Smooth muscle cell (in vitro differentiated cells): ENCODE results near the gene FLT3LG. TPM values are rescaled to one million over a fixed set of nuclear protein-coding genes. Genes with fewer than 3 reads are reported as not detected.

Source experiments
- DNase-seq: peaks from one replicate; lab custom pipeline; 2025; ENCODE audit not compliant: unreplicated experiment; lab: John Stamatoyannopoulos, UW
- H2AFZ ChIP-seq: fragments of 200-600 bp; sonication (generic); 2 replicates; pipeline ENCODE4 v1.6.0; 2016; ENCODE audit warnings: antibody characterized with exemption, low read depth, mild to moderate bottlenecking
- H3F3A ChIP-seq: fragments of 200-600 bp; sonication (generic); 2 replicates; pipeline ENCODE4 v1.6.0; 2017; ENCODE audit warnings: antibody characterized with exemption, low read depth
- H3K27ac ChIP-seq: fragments of 200-600 bp; sonication (generic); 2 replicates; pipeline ENCODE4 v1.5.1; 2016; ENCODE audit warnings: low read depth, mild to moderate bottlenecking
- H3K27me3 ChIP-seq: fragments of 200-600 bp; sonication (generic); 2 replicates; pipeline ENCODE4 v1.6.1; 2016; ENCODE audit warnings: low read depth, mild to moderate bottlenecking
- H3K36me3 ChIP-seq: fragments of 200-600 bp; sonication (generic); 2 replicates; pipeline ENCODE4 v1.5.1; 2016; ENCODE audit warnings: low read depth
- H3K4me1 ChIP-seq: fragments of 200-600 bp; sonication (generic); 2 replicates; pipeline ENCODE4 v1.5.1; 2016; ENCODE audit warnings: low read depth
- H3K4me2 ChIP-seq: fragments of 200-600 bp; sonication (generic); 2 replicates; pipeline ENCODE4 v1.6.0; 2016; ENCODE audit warnings: mild to moderate bottlenecking
- H3K4me3 ChIP-seq: fragments of 200-600 bp; sonication (generic); 2 replicates; pipeline ENCODE4 v1.5.1; 2016; ENCODE audit warnings: mild to moderate bottlenecking
- H3K79me2 ChIP-seq: fragments of 200-600 bp; sonication (generic); 2 replicates; pipeline ENCODE4 v1.6.0; 2016; ENCODE audit warnings: low read depth, mild to moderate bottlenecking
- H3K9ac ChIP-seq: fragments of 200-600 bp; sonication (generic); 2 replicates; pipeline ENCODE4 v1.6.0; 2016; ENCODE audit warnings: low read depth
- H3K9me3 ChIP-seq: fragments of 200-600 bp; sonication (generic); replicated peaks from 2 replicates; pipeline ENCODE4 v1.5.1; 2016; ENCODE audit warnings: low read depth
- H4K20me1 ChIP-seq: fragments of 200-600 bp; sonication (generic); 2 replicates; pipeline ENCODE4 v1.6.0; 2016; ENCODE audit warnings: low read depth
- WGBS: methylation state at CpG from one replicate; pipeline ENCODE4 v1.1.7; 2016; ENCODE audit warnings: low lambda C conversion rate; 5-methylcytosine and 5-hydroxymethylcytosine counted together
- polyA plus RNA-seq: library from polyadenylated mRNA; unstranded; fragments of >200 nt; fragmentation: Nextera tagmentation; extraction: Ambion mirVana; gene quantifications from 2 replicates; pipeline ENCODE4 v1.2.1, GENCODE V29; 2016
- total RNA-seq: library from RNA; depleted of rRNA; stranded (reverse); fragments of >200 nt; gene quantifications from 2 replicates; pipeline ENCODE4 v1.2.3, GENCODE V29; 2014
- TF ChIP-seq, protein P1 (sequence below): fragments of 200-600 bp; sonication (generic); IDR thresholded peaks from 2 replicates; pipeline ENCODE4 v1.5.1; 2017; ENCODE audit warnings: borderline replicate concordance, mild to moderate bottlenecking, antibody characterized with exemption; ENCODE audit not compliant: insufficient read depth, poor library complexity, severe bottlenecking

The FLT3LG gene
- total and polyA plus RNA-seq, 2 experiments from 2014 or later, result 0.45 to 2.0 TPM

DNA sequence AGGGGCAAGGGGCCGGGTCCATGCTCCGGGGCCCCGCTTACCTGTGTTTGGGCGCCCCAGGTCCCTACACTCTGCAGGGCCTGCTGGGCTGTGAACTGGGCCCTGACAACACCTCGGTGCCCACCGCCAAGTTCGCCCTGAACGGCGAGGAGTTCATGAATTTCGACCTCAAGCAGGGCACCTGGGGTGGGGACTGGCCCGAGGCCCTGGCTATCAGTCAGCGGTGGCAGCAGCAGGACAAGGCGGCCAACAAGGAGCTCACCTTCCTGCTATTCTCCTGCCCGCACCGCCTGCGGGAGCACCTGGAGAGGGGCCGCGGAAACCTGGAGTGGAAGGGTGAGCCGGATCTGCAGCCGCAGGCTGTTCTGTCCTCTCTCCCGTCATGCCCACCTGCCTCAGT is 40.1 kb downstream of the FLT3LG start:
- TF ChIP-seq, protein P1, sequence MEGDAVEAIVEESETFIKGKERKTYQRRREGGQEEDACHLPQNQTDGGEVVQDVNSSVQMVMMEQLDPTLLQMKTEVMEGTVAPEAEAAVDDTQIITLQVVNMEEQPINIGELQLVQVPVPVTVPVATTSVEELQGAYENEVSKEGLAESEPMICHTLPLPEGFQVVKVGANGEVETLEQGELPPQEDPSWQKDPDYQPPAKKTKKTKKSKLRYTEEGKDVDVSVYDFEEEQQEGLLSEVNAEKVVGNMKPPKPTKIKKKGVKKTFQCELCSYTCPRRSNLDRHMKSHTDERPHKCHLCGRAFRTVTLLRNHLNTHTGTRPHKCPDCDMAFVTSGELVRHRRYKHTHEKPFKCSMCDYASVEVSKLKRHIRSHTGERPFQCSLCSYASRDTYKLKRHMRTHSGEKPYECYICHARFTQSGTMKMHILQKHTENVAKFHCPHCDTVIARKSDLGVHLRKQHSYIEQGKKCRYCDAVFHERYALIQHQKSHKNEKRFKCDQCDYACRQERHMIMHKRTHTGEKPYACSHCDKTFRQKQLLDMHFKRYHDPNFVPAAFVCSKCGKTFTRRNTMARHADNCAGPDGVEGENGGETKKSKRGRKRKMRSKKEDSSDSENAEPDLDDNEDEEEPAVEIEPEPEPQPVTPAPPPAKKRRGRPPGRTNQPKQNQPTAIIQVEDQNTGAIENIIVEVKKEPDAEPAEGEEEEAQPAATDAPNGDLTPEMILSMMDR, result no peak
- H3K27ac ChIP-seq, result no peak overlapping the region
- H3K36me3 ChIP-seq, result no peaks in the 10 kb centered on the region
- peak overlapping the region; percentile 95 for H3K4me3 ChIP-seq
- H3K79me2 ChIP-seq, result no peaks in the 10 kb centered on the region
- WGBS, result 85% methylated on average over 12 of the region's 21 CpGs
- no peaks in the 10 kb centered on the region for H3K9me3 ChIP-seq
- H3K4me1 ChIP-seq, result peaks cover 11% of the 10 kb centered on the region
- no peaks in the 10 kb centered on the region for H3F3A ChIP-seq
- no peak overlapping the region for H3K9ac ChIP-seq
- no peak overlapping the region for H2AFZ ChIP-seq
- H3K4me2 ChIP-seq, result peak overlapping the region; percentile 99
- no peaks in the 10 kb centered on the region for H3K27me3 ChIP-seq
- no peak for DNase-seq
- no peaks in the 10 kb centered on the region for H4K20me1 ChIP-seq

DNA sequence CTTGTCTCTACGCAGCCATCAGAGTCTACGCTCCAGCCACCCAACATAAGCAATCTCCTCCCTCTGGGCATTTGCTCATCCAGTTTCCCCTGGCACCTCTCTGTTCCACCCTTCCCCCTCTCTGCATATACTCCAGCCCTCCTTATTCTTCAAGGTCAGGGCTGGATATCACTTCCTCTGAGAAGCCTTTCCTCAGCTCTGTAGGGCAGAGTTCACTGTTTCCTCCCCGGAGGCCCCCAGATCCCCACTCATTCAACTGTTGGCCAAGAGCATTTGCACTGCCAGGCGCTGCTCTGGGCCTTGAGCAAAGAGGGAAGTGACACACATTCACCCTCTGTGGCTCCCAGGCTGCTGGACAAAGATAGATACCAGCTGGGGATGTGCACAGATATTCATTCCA is 41.8 kb downstream of the FLT3LG start:
- no peaks in the 10 kb centered on the region for H3K79me2 ChIP-seq
- no peaks in the 10 kb centered on the region for H3K36me3 ChIP-seq
- TF ChIP-seq, protein P1, result no peak
- H3K27me3 ChIP-seq, result no peaks in the 10 kb centered on the region
- H3K27ac ChIP-seq, result no peak overlapping the region
- H4K20me1 ChIP-seq, result no peaks in the 10 kb centered on the region
- H3K4me1 ChIP-seq, result peaks cover 11% of the 10 kb centered on the region
- H2AFZ ChIP-seq, result no peak overlapping the region
- H3F3A ChIP-seq, result no peaks in the 10 kb centered on the region
- H3K4me2 ChIP-seq, result no peak overlapping the region
- H3K9ac ChIP-seq, result no peak overlapping the region
- WGBS, result 91% methylated on average over 4 of the region's 4 CpGs
- no peak overlapping the region for H3K4me3 ChIP-seq
- DNase-seq, result no peak
- H3K9me3 ChIP-seq, result no peaks in the 10 kb centered on the region

DNA sequence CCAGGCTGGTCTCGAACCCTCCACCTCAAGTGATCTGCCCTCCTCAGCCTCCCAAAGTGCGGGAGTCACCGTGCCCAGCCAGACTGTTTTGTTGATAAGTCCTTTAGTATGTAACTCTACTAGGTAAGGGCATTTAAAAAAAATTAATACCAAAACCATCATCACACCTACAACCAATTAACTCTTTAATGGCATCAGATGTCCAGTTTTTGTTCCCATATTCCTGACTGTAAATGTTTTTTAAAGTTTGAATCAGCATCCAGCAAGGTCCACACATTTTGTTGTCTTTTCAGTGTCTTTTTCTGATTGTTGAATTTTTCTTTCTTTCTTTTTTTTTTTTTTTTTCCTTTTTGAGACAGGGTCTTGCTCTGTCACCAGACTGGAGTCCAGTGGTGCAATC is 44.0 kb downstream of the FLT3LG start:
- Histone ChIP-seq H3K4me3 (no peak overlapping the region), H3K9me3 (no peaks in the 10 kb centered on the region), H3K36me3 (no peaks in the 10 kb centered on the region), H3F3A (no peaks in the 10 kb centered on the region), H3K79me2 (no peaks in the 10 kb centered on the region), H3K9ac (no peak overlapping the region), H2AFZ (no peak overlapping the region), H3K4me2 (no peak overlapping the region), H3K4me1 (peaks cover 5% of the 10 kb centered on the region), H4K20me1 (no peaks in the 10 kb centered on the region), H3K27ac (no peak overlapping the region), H3K27me3 (no peaks in the 10 kb centered on the region)
- TF ChIP-seq, protein P1, result no peak
- WGBS, result 99% methylated on average over 3 of the region's 3 CpGs
- DNase-seq, result no peak

DNA sequence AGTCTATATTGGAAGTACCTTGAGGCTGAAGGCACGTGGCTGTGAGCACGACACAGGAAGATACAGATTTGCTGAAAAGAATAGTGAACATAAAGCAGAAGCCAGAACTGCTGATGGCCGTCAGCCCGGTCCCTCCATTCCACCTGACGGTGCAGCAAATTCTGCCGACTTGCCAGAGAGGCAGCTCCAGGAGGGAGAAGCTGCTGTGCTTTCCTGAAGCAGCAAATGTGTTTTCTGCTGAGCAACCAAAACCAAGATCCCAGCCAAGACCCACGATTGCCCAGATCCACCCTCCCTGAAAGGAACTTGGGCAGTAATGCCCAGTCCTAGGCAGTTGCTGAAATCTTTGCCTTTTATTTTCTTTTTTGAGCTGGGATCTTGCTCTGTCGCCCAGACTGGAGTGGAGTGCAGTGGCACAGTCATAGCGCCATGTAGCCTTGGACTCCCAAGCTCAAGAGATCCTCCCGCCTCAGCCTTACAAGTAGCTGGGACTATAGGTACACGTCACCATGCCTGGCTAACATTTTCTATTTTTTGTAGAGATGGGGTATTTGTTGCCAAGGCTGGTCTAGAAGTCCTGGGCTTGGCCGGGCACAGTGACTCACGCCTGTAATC is 46.8 kb downstream of the FLT3LG start:
- Histone ChIP-seq H3K4me2 (no peak overlapping the region), H3F3A (no peaks in the 10 kb centered on the region)
- 96% methylated on average over 13 of the region's 13 CpGs for WGBS

More for the DNA sequence above, 46.8 kb downstream of the FLT3LG start:
- no peak overlapping the region for H3K4me3 ChIP-seq
- TF ChIP-seq, protein P1, result no peak
- no peaks in the 10 kb centered on the region for H4K20me1 ChIP-seq
- no peak for DNase-seq
- no peaks in the 10 kb centered on the region for H3K79me2 ChIP-seq
- no peak overlapping the region for H3K9ac ChIP-seq
- no peaks in the 10 kb centered on the region for H3K4me1 ChIP-seq
- no peak overlapping the region for H2AFZ ChIP-seq
- no peaks in the 10 kb centered on the region for H3K27me3 ChIP-seq
- H3K27ac ChIP-seq, result no peak overlapping the region
- no peaks in the 10 kb centered on the region for H3K36me3 ChIP-seq
- no peaks in the 10 kb centered on the region for H3K9me3 ChIP-seq
